Effector memory CD8-positive, alpha-beta T cell (primary cell): ENCODE data around the gene RHOB.
A peak's percentile ranks its signal among the peaks of the same experiment; 100 is the strongest.
"Not testable (repeated sequence)": the region's sequence is repeated elsewhere in the genome, so short reads cannot be mapped to it uniquely, and the experiment has no call there.

Source experiments
- ATAC-seq: fragments of 150-1000 bp; cut with Tn5 transposase; replicated peaks from 2 replicates; pipeline ENCODE4 v1.10.0; 2021; ENCODE audit warnings: mild to moderate bottlenecking, moderate library complexity
- DNase-seq, 3 experiments: peaks; one replicate each; pipeline ENCODE4 v3.0.0; 2021
- H3K27ac Mint-ChIP-seq, 2 donors: one replicate each; pipeline ENCODE4 v1.8.0; 2022; ENCODE audit warnings: mild to moderate bottlenecking in 2 of 2, mixed read lengths in 2 of 2, moderate library complexity in 2 of 2
- H3K27me3 Mint-ChIP-seq, 2 donors: one replicate each; pipeline ENCODE4 v1.8.0; 2022; ENCODE audit warnings: mixed read lengths in 2 of 2
- H3K36me3 Mint-ChIP-seq: one replicate; pipeline ENCODE4 v1.8.0; 2022; ENCODE audit warnings: mild to moderate bottlenecking, moderate library complexity, mixed read lengths; ENCODE audit not compliant: insufficient read depth
- H3K4me1 Mint-ChIP-seq, 2 donors: one replicate each; pipeline ENCODE4 v1.8.0; 2022; ENCODE audit warnings: low read depth in 2 of 2, mixed read lengths in 2 of 2
- H3K4me3 Mint-ChIP-seq, 2 donors: one replicate each; pipeline ENCODE4 v1.8.0; 2022; ENCODE audit warnings: mild to moderate bottlenecking in 2 of 2, mixed read lengths in 2 of 2, moderate library complexity in 2 of 2
- H3K9me3 Mint-ChIP-seq, 2 donors: one replicate each; pipeline ENCODE4 v1.8.0; 2022; ENCODE audit warnings: mixed read lengths in 2 of 2

The RHOB gene

GRCh38 chr2:20416723-20417122, 30.2 kb upstream of the RHOB start:
- Mint-ChIP-seq H3K36me3 (no peaks in the 10 kb centered on the region), H3K4me1 (peaks cover 0 to 3% of the 10 kb centered on the region in 2 donors), H3K9me3 (no peaks in the 10 kb centered on the region), H3K4me3 (no peak overlapping the region), H3K27ac (no peak overlapping the region), H3K27me3 (peaks cover 7 to 25% of the 10 kb centered on the region in 2 donors)
- DNase-seq (no peak), ATAC-seq (no peak)

GRCh38 chr2:20417230-20417821, 29.5 kb upstream of the RHOB start:
- H3K9me3 Mint-ChIP-seq, ATAC-seq, H3K4me1 Mint-ChIP-seq, H3K36me3 Mint-ChIP-seq, H3K4me3 Mint-ChIP-seq, DNase-seq, H3K27ac Mint-ChIP-seq: not testable (repeated sequence)
- H3K27me3 Mint-ChIP-seq = peaks cover 7 to 20% of the 10 kb centered on the region in 2 donors

GRCh38 chr2:20418519-20418918, 28.4 kb upstream of the RHOB start:
- H3K27ac Mint-ChIP-seq = no peak overlapping the region
- H3K9me3 Mint-ChIP-seq = no peaks in the 10 kb centered on the region
- H3K4me1 Mint-ChIP-seq = peaks cover 4 to 5% of the 10 kb centered on the region in 2 donors
- no peak overlapping the region for H3K4me3 Mint-ChIP-seq
- peaks cover 7 to 20% of the 10 kb centered on the region in 2 donors for H3K27me3 Mint-ChIP-seq
- DNase-seq (no peak), ATAC-seq (no peak)
- H3K36me3 Mint-ChIP-seq = no peaks in the 10 kb centered on the region

GRCh38 chr2:20419007-20419576, 27.8 kb upstream of the RHOB start:
- Mint-ChIP-seq H3K27me3 (peaks cover 7 to 20% of the 10 kb centered on the region in 2 donors), H3K36me3 (no peaks in the 10 kb centered on the region), H3K27ac (no peak overlapping the region), H3K9me3 (no peaks in the 10 kb centered on the region), H3K4me1 (peaks cover 8% of the 10 kb centered on the region in 2 donors), H3K4me3 (no peak overlapping the region)
- DNase-seq = no peak
- ATAC-seq = no peak

GRCh38 chr2:20419752-20420151, 27.1 kb upstream of the RHOB start:
- ATAC-seq = no peak
- DNase-seq = no peak
- Mint-ChIP-seq H3K4me1 (peaks cover 13% of the 10 kb centered on the region in 2 donors), H3K4me3 (no peak overlapping the region), H3K9me3 (no peaks in the 10 kb centered on the region), H3K27me3 (peaks cover 7 to 17% of the 10 kb centered on the region in 2 donors), H3K27ac (no peak overlapping the region), H3K36me3 (no peaks in the 10 kb centered on the region)

- Mint-ChIP-seq H3K27ac (no peak overlapping the region), H3K9me3 (no peaks in the 10 kb centered on the region), H3K4me3 (no peak overlapping the region), H3K36me3 (no peaks in the 10 kb centered on the region), H3K4me1 (peaks cover 20 to 22% of the 10 kb centered on the region in 2 donors), H3K27me3 (peaks cover 7% of the 10 kb centered on the region in 2 donors)
- DNase-seq (no peak), ATAC-seq (no peak)
Observed at GRCh38 chr2:20421336-20421987, 25.4 kb upstream of the RHOB start.

- peaks cover 2 to 7% of the 10 kb centered on the region in 2 donors for H3K27me3 Mint-ChIP-seq
- DNase-seq (no peak), ATAC-seq (no peak)
- no peaks in the 10 kb centered on the region for H3K9me3 Mint-ChIP-seq
- peaks cover 20 to 22% of the 10 kb centered on the region in 2 donors for H3K4me1 Mint-ChIP-seq
- H3K36me3 Mint-ChIP-seq = no peaks in the 10 kb centered on the region
- no peak overlapping the region for H3K27ac Mint-ChIP-seq
- H3K4me3 Mint-ChIP-seq = no peak overlapping the region
Observed at GRCh38 chr2:20421988-20422370, 24.9 kb upstream of the RHOB start.

- Mint-ChIP-seq H3K9me3 (no peaks in the 10 kb centered on the region), H3K4me1 (peaks cover 20 to 22% of the 10 kb centered on the region in 2 donors), H3K4me3 (no peak overlapping the region), H3K36me3 (no peaks in the 10 kb centered on the region), H3K27me3 (peaks cover 0 to 7% of the 10 kb centered on the region in 2 donors), H3K27ac (peak overlapping the region in 1 of 2 donors; percentile 81)
- DNase-seq (no peak), ATAC-seq (no peak)
Observed at GRCh38 chr2:20422402-20423271, 24.2 kb upstream of the RHOB start.

GRCh38 chr2:20423359-20423758, 23.5 kb upstream of the RHOB start:
- peaks cover 20 to 22% of the 10 kb centered on the region in 2 donors for H3K4me1 Mint-ChIP-seq
- DNase-seq = no peak
- no peaks in the 10 kb centered on the region for H3K36me3 Mint-ChIP-seq
- ATAC-seq = no peak
- H3K27me3 Mint-ChIP-seq = peaks cover 0 to 7% of the 10 kb centered on the region in 2 donors
- no peaks in the 10 kb centered on the region for H3K9me3 Mint-ChIP-seq
- H3K4me3 Mint-ChIP-seq = peak overlapping the region in 1 of 2 donors; percentile 21
- peak overlapping the region; percentile 91 to 93 for H3K27ac Mint-ChIP-seq

- peak overlapping the region; percentile 91 to 93 for H3K27ac Mint-ChIP-seq
- DNase-seq (no peak), ATAC-seq (no peak)
- H3K4me3 Mint-ChIP-seq = peak overlapping the region in 1 of 2 donors; percentile 21
- peaks cover 0 to 7% of the 10 kb centered on the region in 2 donors for H3K27me3 Mint-ChIP-seq
- no peaks in the 10 kb centered on the region for H3K36me3 Mint-ChIP-seq
- no peaks in the 10 kb centered on the region for H3K9me3 Mint-ChIP-seq
- peaks cover 20 to 22% of the 10 kb centered on the region in 2 donors for H3K4me1 Mint-ChIP-seq
Observed at GRCh38 chr2:20423847-20424246, 23.0 kb upstream of the RHOB start.

GRCh38 chr2:20424300-20425290, 22.3 kb upstream of the RHOB start:
- Mint-ChIP-seq H3K4me1 (peaks cover 20 to 24% of the 10 kb centered on the region in 2 donors), H3K36me3 (no peaks in the 10 kb centered on the region), H3K27me3 (peaks cover 0 to 5% of the 10 kb centered on the region in 2 donors), H3K4me3 (peak overlapping the region; percentile 63 to 72), H3K27ac (peak overlapping the region; percentile 91 to 93), H3K9me3 (no peaks in the 10 kb centered on the region)
- peak; percentile 65 for ATAC-seq
- peak in 1 of 3 experiments; percentile 4 for DNase-seq

- Mint-ChIP-seq H3K27me3 (no peaks in the 10 kb centered on the region), H3K27ac (peak overlapping the region; percentile 91 to 93), H3K9me3 (no peaks in the 10 kb centered on the region), H3K4me3 (peak overlapping the region; percentile 63 to 72), H3K4me1 (peaks cover 20 to 24% of the 10 kb centered on the region in 2 donors), H3K36me3 (no peaks in the 10 kb centered on the region)
- ATAC-seq (peak; percentile 54), DNase-seq (no peak)
Observed at GRCh38 chr2:20425371-20425881, 21.4 kb upstream of the RHOB start.
